Measurements from ENCODE around the gene SPTBN5.

Gene SPTBN5

DNA sequence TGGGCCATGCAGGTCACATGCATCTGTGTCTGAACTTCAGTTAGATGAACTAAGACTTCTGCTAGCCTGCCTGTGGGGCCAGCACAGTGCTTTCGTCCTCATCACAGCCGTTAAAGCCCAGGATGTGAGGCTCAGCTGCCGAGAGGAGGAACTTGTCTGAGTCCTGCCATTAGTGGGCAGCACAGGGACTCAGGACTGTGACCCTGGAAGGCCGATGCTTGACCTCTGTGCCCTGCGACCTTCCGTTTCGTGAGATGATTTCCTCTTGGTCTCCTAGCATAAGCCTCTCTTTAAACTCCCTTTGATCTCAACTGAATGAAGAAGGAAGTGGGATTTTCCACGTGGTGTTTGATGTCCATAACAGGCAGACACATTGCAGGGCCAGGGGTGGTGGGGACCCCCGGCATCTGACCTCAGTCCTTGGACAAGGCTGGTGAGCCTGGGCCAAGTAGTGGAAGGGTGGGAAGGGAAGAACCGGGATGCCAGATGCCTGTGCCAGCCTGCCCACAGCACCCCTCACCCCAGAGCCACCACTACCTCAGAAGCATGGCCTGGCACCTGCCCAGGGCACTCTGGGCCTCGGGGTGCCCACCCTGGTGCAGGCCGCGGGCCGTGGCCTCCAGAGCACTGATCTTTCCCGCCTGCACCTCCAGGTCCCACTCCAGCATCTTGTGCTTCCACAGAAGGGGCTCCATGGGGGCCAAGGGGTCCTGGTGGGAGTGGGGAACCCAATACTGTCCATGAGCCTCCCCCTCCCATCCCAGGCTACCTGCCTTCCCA is 33.6 kb downstream of the SPTBN5 start:
- H3K4me2 ChIP-seq (ENCODE audit: low read length), result no peak overlapping the region
- H3K4me3 ChIP-seq (ENCODE audit: low read length), result no peak overlapping the region
- TF ChIP-seq EZH2phosphoT487 (IDR thresholded peaks at IDR 0.05; ENCODE audit: borderline replicate concordance, low read length), result no peak
- TF ChIP-seq, protein P1, sequence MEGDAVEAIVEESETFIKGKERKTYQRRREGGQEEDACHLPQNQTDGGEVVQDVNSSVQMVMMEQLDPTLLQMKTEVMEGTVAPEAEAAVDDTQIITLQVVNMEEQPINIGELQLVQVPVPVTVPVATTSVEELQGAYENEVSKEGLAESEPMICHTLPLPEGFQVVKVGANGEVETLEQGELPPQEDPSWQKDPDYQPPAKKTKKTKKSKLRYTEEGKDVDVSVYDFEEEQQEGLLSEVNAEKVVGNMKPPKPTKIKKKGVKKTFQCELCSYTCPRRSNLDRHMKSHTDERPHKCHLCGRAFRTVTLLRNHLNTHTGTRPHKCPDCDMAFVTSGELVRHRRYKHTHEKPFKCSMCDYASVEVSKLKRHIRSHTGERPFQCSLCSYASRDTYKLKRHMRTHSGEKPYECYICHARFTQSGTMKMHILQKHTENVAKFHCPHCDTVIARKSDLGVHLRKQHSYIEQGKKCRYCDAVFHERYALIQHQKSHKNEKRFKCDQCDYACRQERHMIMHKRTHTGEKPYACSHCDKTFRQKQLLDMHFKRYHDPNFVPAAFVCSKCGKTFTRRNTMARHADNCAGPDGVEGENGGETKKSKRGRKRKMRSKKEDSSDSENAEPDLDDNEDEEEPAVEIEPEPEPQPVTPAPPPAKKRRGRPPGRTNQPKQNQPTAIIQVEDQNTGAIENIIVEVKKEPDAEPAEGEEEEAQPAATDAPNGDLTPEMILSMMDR (IDR thresholded peaks at IDR 0.05; ENCODE audit: low read depth, low read length, poor library complexity, severe bottlenecking), result no peak
- H3K79me2 ChIP-seq (ENCODE audit: control insufficient read depth, low read length), result no peaks in the 10 kb centered on the region
- no peaks in the 10 kb centered on the region for H3K27me3 ChIP-seq (ENCODE audit: control insufficient read depth, low read length)
- H3K27ac ChIP-seq (ENCODE audit: low read depth, low read length), result no peak overlapping the region
- no peaks in the 10 kb centered on the region for H3K9me3 ChIP-seq (ENCODE audit: control insufficient read depth, insufficient read depth, low read length)
- no peaks in the 10 kb centered on the region for H3K4me1 ChIP-seq (ENCODE audit: control insufficient read depth, low read length)
- no peaks in the 10 kb centered on the region for H4K20me1 ChIP-seq (ENCODE audit: control insufficient read depth, insufficient read depth, low read depth, low read length)
- no peaks in the 10 kb centered on the region for H3F3A ChIP-seq (ENCODE audit: control insufficient read depth, insufficient read depth)
- H3K9me2 ChIP-seq (replicated peaks; ENCODE audit: control insufficient read depth, low read length), result no peaks in the 10 kb centered on the region
- H3K36me3 ChIP-seq (ENCODE audit: control insufficient read depth, low read length), result no peaks in the 10 kb centered on the region

DNA sequence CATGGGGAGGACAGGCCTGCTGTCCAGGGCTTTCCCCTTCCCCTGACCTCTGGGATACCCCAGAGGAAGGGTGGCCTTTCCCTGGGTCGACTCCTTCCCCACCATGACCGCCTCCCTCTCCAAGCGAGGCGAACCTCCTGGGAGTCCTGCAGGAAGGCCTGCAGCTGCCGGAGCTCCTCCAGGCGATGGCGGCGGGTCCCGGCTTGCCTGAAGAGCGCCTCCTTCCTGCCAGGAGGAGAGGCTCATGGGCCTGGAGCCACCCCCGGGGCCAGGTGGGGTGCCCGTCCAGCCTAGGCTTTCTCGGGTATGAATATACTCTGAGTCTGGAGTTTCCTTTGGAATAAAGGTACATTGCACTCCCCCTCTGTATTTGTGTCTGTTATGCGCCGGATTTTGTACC is 35.1 kb downstream of the SPTBN5 start:
- TF ChIP-seq EZH2phosphoT487 (IDR thresholded peaks at IDR 0.05; ENCODE audit: borderline replicate concordance, low read length), result no peak
- TF ChIP-seq, protein P1 (IDR thresholded peaks at IDR 0.05; ENCODE audit: low read depth, low read length, poor library complexity, severe bottlenecking), result no peak
- Histone ChIP-seq H3K27ac (ENCODE audit: low read depth, low read length) (no peak overlapping the region), H3K4me2 (ENCODE audit: low read length) (no peak overlapping the region), H3K9me2 (replicated peaks; ENCODE audit: control insufficient read depth, low read length) (no peaks in the 10 kb centered on the region), H3K36me3 (ENCODE audit: control insufficient read depth, low read length) (no peaks in the 10 kb centered on the region), H3K9me3 (ENCODE audit: control insufficient read depth, insufficient read depth, low read length) (no peaks in the 10 kb centered on the region), H3K4me1 (ENCODE audit: control insufficient read depth, low read length) (no peaks in the 10 kb centered on the region), H3K79me2 (ENCODE audit: control insufficient read depth, low read length) (no peaks in the 10 kb centered on the region), H3K27me3 (ENCODE audit: control insufficient read depth, low read length) (no peaks in the 10 kb centered on the region), H3F3A (ENCODE audit: control insufficient read depth, insufficient read depth) (no peaks in the 10 kb centered on the region), H3K4me3 (ENCODE audit: low read length) (no peak overlapping the region), H4K20me1 (ENCODE audit: control insufficient read depth, insufficient read depth, low read depth, low read length) (no peaks in the 10 kb centered on the region)

DNA sequence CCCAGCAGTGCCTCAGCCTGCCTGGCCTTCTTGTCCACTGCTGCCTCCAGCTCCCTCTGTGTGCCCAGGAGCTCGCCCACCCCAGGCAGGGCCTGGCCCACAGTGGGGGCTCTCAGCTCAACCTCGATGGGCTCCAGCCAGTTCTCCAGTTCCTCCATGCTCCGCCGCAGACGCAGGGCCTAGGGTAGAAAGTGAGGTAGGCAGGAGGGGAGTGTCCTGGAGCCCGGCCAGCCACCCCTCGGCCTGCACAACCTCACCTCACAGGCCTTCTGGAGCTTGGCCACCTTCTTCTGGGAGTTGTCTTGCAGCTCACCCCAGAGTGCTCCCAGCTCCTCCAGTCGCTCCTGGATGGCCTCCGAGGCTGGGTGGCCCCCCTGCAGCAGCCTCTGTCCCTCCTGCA is 36.5 kb downstream of the SPTBN5 start:
- Histone ChIP-seq H4K20me1 (ENCODE audit: control insufficient read depth, insufficient read depth, low read depth, low read length) (no peaks in the 10 kb centered on the region), H3K27me3 (ENCODE audit: control insufficient read depth, low read length) (no peaks in the 10 kb centered on the region), H3K9me3 (ENCODE audit: control insufficient read depth, insufficient read depth, low read length) (no peaks in the 10 kb centered on the region), H3F3A (ENCODE audit: control insufficient read depth, insufficient read depth) (no peaks in the 10 kb centered on the region), H3K4me2 (ENCODE audit: low read length) (no peak overlapping the region), H3K4me1 (ENCODE audit: control insufficient read depth, low read length) (no peaks in the 10 kb centered on the region), H3K79me2 (ENCODE audit: control insufficient read depth, low read length) (no peaks in the 10 kb centered on the region), H3K4me3 (ENCODE audit: low read length) (no peak overlapping the region), H3K36me3 (ENCODE audit: control insufficient read depth, low read length) (no peaks in the 10 kb centered on the region), H3K27ac (ENCODE audit: low read depth, low read length) (no peak overlapping the region), H3K9me2 (replicated peaks; ENCODE audit: control insufficient read depth, low read length) (no peaks in the 10 kb centered on the region)
- TF ChIP-seq EZH2phosphoT487 (IDR thresholded peaks at IDR 0.05; ENCODE audit: borderline replicate concordance, low read length), result no peak
- TF ChIP-seq, protein P1 (IDR thresholded peaks at IDR 0.05; ENCODE audit: low read depth, low read length, poor library complexity, severe bottlenecking), result no peak

All from DOHH2 (cell line).